Activated T-cell treated with anti-CD3 and anti-CD28 coated beads for 48 hours (primary cell): ENCODE data around the gene PPP2R5E.
"Not testable (repeated sequence)": the region's sequence is repeated elsewhere in the genome, so short reads cannot be mapped to it uniquely, and the experiment has no call there.

Source experiments
- DNase-seq: peaks from one replicate; pipeline ENCODE4 v3.0.0-alpha.2; 2020; ENCODE audit warnings: low read depth

The PPP2R5E gene

DNA sequence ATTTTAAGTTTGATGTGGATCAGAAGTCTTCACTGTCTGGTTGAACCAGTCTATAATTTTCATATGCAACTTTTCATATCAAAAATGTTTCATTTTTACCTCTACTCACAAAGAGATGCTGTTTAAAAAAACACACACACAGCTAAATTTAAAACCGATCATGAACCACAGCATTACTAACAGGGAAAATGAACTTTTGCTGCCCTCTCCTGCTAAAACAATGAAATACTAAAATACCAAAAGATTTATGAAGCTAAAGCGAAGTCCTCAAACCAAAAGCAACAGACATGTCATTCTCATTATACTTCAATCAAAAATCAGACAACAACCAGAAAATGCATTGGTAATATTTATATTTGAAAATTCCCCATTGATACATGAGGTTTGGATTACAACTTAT, 171.6 kb downstream of the PPP2R5E start:
- DNase-seq: not testable (repeated sequence)

DNA sequence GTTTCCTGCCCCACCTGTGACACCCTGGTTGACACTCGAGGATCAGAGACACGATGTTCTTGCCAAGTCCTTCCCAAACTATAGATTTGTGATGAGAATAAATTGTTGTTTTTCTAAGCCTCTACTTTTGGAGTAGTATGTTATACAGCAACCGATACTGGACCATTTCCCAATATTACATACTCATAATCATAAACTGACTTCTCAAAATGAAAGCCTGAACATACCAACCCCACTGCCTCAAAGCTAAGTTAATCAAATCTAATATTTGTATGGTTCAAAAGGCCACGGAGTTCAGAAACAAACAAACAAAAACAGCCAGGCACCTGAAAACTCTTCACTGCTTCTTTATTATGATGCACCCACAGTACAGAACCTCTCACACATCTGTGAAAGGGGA, 172.1 kb downstream of the PPP2R5E start:
- no peak for DNase-seq

DNA sequence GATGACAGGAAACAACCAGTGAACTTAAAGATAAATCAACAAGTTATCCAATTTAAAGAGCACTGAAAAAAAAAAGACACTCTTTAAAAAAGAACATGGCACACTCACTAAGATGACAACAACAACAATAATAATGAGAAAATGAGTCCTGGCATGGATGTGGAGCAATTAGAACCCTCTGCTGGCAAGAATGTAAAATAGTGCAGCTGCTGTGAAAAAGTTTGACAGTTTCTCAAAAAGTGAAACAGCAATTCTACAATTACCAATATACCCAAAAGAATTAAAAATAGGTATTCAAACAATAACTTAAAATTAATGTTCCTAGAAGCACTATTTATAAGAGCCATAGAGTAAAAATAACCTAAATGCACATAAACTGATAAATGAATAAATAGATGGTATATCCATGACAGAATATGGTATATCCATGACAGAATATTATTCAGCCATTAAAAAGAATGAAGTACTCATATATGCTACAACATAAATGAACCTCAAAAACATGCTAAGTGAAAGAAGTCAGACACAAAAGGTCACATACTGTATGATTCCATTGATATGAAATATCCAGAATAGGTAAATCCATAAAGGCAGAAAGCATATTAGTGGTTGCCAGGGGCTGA, 175.3 kb downstream of the PPP2R5E start:
- DNase-seq: no peak

DNA sequence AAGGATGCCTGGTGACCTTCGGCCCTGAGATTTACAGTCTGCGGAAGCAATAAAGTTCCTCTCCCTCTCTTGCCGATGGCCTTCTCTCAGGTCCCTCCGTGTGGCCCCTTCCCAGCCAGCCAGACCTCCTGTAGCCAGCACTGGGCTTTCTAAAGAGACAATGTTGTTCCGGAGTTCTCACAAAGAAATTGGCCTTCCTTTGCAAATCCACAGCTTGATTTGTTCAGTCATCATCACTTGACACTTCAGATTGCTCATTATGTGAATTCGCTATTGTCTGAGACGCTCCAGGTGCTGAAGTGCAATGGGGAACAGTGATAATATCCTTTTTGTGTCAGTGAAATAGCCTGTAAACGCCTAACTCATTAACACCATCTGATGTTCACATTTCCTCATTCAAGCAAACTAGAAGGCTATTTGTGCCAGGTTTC, 180.8 kb downstream of the PPP2R5E start:
- no peak for DNase-seq

DNA sequence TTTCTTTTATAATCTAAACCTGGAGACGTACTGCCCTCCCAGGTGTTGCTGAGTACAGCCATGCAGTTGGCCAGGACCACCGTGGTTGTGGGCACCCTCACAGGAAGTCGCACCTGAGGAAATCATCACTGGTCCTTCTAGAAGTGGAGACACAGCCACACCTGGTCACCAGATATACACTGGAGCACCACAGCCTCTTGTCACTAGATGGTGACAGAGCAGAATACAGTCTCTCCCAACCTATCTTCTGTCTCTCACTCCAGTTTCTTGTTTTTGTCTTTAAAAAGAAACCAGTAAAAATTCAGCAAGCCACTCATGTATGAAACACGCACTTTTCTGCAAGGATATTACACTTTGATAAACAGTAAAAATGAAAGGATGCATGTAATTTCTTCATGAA, 181.4 kb downstream of the PPP2R5E start:
- no peak for DNase-seq

DNA sequence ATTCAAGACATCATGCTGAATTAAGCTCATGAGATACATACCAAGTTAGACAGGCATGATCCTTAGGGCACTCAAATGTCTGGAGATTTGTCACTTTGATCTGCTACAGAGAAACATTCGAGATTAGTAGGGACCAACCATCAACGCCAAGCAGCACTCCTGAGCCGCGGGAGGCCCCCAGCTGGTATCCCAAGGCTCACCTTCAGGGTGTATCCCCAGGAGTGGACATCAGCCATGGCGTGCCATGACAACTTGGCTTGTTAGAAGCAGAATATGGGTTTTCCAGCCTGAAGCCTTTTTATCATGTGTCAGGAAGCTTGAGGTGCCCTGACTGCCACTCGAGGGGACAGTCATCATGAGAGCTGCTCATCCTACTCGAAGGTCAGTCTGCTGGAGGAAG, 185.3 kb downstream of the PPP2R5E start:
- DNase-seq: no peak

DNA sequence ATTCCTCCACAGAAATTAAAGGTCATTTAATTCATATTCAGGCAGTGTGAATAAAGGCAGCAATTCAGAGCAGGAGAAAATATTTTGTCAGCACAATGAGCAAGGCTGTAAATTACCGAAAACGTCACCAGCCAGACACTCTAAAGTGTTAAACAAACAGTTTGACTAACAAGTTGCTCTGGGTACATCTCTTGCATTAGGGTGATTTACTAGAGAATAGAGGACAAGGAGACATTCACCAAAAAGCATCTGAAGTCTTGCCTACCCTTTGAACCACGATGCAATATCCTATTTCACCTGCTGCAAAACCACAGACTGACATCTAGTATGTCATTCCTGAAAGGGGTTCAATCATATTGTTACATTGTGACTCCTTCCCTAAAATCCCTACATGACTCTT, 197.4 kb downstream of the PPP2R5E start:
- DNase-seq: no peak

DNA sequence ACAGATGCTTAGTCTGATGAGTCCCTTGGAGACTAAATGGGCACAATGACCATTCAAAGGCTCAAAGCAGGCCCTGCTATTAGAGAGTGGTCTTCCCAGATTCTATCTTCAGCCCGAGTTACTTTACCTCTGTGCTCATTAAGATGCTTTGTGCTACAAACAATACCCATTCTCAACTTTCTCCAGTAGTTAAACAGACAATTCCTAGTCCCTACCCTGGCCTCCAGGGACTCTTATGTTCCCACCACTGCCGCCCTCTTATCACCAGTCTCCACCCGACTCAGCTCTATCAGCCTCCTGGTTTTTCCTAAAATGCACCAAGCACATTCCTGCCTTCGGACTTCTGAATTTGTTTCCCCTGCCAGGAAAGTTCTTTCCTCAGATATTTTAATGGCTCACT, 198.8 kb downstream of the PPP2R5E start:
- no peak for DNase-seq

DNA sequence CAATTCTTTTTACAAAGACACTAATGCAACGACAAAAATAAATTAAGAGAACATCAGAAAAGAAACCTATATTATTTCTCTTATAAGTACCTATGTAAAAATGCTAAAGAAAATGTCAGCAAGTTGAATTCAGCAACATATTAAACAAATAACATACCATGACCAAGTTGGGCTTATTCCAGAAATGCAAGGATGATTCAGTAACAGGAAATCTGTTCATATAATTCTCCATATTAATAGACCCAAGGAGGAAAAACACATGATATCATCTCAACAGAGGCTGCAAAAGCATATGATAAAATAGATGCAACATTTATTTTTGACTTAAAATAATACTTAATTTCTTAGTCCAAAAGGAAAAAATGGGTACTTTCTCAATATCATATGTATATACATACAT, 199.3 kb downstream of the PPP2R5E start:
- DNase-seq: no peak

DNA sequence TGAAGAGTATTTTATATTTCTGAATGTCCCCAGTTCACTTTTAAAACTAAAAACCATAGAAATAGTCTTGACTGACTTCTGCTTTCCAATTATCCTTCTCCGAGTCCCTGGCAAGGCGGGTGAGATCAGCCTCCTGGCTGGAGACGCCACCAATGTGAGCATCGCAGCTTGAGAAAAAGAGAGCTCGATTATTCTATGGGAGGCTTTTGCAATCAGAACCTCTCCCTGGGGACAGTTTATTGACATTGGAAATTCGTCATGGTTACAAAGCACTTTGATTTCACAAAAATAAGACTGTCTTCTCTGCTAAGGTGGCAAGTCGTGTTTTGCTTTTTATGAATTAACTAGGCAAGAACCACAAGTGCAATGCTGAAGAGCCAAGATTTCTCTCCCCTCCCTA, 200.8 kb downstream of the PPP2R5E start:
- no peak for DNase-seq

DNA sequence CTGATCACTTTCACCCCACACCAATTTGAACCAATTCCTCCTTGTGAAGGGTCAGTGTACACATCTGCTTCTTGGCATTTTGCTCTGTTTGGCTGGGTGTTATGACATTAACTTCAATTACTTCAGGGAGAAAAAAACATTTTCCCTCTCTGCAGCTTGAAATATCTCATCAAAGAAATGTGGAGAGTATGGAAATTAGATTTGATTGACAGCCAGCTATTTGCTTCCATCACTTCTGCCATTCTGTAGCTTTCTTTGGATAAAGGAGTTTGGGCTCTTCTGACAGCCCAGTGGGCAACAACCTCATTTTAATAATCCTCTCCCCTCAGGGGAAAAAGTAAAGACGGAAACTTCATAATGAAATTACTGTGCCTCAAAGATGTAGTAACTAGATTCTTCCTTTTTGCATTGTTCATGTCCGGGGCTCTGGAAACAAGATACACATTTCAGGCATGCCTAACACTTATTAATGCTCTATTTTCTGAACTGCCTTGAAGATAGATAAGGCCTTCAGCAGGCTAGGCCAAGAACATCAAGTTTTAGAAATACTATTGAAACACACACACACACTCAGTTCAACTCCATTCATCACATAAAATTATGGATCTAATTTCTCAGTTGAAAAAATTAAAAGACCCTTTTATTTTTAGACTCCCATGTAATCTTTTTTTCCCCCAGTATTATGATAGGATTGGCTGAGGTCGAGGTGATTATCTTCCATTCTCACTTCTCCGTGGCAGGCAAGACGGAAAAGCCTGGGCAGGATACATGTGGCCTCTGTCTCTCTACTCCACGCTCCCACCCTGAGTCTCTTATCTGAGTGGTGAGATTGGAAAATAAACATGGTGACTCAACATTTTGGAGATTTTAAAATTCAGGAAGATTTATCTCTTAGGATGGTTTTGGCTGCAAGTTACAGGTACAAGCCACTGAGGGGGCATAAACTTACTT, 214.1 kb downstream of the PPP2R5E start:
- DNase-seq: no peak

DNA sequence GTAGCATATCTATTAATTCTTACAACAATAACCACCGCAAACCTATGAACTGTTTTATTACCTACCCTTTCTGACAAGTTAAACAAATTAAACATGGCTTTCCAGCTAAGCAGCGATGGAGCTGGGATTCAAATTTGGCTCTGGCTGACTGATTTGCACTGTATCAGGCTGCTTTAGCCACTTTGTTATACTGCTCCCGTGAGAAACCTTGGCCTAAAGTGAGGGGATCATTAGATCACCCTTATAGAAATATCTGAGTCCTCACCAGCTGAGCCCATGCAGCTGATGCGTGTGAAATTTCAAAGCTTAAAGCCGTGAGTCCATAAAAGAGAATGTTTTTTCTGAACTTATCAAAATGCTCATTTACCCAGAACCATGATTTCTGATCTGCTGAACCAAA, 216.3 kb downstream of the PPP2R5E start:
- no peak for DNase-seq

DNA sequence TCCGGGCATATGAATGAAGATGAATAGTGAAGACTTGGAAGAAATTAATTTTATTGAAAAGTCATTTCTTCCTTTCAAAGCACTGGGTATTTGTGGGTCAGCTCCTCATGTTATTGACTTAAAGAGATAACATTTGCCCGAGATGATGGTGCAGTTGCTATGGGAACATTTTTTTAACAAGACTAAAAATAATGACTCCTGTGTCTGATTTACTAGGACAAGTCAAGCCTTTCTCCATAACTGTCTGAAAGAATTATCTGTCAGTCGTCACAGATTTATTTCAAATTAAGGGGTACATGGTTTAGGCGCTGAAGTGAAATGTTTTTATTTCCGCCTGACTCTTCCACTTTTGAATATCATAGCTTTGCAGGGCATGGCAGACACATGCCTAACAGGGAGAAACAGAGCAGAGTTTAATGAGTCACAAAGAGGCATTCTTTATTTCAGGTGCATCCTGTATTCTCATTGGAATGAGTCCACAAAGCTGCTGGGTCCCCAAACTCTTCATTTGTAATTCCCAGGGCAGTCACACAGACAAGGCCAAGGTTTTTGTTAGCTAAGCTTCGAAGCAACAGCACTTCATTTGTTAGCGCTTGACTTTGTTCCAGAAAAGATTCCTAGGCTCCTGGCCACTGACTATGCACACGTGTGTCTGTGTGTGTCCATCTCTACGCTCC, 220.1 kb downstream of the PPP2R5E start:
- no peak for DNase-seq

DNA sequence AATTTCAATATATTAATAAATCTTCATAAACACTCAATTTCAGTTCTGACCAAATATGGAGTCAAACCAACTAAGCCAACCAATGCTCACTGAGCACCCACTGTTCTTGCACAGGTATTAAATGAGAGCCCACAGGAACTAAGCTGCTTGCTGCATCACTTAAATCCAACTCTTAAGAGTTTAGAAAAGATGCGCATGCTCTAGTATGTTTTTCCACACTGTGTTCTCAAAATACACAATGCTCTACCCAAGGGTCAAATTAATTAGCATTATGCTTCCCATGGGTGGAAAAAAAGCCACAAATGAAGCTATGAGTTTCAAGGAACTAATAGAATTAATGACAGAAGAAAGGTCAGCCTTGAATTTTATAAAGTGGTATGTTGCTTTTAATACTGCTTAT, 220.7 kb downstream of the PPP2R5E start:
- DNase-seq: no peak
